GM21381 (cell line): ENCODE results near the gene PACSIN1.

Experiments used
- ATAC-seq: cut with Tn5 transposase; IDR thresholded peaks from one replicate; pipeline ENCODE4 v1.9.1; 2021; ENCODE audit warnings: mild to moderate bottlenecking, moderate library complexity; ENCODE audit not compliant: unreplicated experiment

PACSIN1 gene

DNA sequence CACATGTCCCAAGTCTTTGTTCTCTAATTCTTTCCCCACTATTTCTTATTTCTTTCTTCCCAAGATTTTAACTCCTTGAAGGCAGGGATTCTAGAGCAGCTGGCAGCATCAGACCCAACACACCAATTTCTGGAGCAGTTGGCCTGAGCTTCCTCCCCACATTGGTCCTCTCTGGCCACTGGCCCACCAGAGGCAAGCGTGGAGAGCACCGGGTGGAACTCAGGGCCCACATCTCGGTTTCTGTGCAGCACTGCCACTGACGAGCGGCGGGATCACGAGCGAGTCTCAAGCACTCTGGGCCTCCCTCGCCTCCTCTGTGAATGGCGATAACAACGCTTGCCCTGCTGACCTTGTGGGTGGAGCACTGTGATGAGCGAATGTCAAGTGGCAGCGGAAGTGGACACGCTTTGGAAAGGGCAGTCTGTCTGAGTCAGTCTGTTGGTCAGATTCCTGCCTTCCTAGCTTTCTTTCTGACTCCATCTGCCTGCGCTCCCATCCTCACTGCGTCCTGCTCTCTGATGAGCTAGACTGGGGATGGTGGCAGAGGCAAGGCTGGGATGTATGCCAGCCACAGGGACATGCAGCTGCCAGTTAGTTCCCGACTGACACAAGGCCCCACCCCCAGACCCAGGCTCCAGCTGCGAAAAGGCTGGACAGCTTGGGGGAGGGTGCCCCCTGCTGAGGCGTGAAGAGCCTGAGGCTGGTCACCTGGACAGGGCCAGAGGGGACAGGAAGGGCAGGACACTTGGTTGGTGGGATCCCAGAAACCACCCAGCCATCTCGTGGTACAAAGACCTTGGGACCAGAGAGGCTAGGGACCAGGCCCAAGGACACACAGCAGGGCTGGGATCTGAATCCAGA is 94.7 kb downstream of the PACSIN1 start:
- no peak for ATAC-seq

- no peak for ATAC-seq
These were observed 95.3 kb downstream of the PACSIN1 start for GRCh38 chr6:34561227-34561530.

- no peak for ATAC-seq
These were observed 96.5 kb downstream of the PACSIN1 start for GRCh38 chr6:34562350-34562749.

DNA sequence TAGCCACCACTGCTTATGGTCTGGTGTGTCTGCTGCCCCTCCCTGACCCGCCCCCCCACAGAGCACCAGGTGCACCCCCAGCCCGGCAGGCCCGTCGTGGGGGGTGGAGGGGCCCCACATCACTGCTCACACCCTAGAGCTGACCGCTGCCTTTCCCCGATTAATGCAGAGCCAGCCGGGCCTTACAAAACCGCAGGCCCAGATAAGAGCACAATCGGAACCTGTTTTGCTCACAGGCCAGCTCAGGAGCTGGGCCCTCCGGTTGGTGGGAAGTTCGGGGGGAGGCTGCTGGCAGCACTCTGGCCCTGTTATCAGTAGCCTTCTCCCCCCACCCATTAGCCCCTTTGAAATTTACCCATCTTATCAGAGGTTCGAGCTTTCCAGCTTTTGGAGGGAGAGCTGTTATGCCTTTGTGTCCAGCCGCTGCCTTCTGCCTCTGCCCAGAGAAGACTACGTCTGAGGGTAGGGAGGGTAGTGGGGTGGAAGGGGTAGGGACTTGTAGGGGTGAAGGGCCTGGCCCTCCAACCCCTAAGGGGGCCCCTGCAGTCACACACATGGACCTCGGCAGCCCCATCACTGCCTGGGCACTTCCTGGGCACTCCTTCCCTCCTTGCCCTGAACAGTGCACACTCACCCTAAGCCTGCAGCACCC is 97.1 kb downstream of the PACSIN1 start:
- ATAC-seq = no peak

DNA sequence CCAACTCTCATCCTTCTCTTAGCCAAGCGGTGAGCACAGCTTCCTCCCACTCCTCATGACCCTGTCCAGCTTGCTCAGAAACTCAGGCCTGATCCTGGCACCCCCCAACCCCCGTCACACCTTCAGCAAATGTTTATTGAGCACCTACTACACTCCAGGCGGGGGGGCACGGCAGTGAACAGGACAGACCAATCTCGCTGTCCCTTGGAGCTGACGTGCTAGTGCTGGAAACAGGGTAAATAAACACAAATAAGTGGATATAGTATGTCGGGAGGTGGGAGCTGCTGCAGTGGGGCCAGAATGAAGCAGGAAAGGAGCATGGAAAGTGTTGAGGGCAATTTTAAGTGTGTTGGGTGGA is 97.6 kb downstream of the PACSIN1 start:
- no peak for ATAC-seq

GRCh38 chr6:34564181-34564580 is 98.3 kb downstream of the PACSIN1 start:
- no peak for ATAC-seq

DNA sequence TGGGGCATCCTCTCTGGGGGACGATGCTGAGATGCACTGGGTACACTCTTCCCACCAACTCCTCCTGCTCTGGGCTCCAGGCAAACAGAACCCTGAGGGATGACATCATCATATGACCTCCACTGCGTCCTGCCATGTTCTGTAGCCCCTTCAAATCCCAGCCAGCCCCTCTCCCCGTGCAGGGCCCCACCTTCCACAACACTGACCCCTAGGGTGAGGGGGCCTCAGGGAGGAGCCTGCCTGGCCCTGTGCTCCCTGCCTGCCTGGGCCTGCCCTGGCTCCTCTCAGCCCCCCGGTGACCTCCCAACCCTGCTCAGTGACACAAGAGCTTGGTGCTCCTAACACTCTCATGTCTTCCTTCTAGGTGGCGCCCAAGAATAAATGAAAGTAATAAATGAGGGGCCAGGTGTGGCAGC is 99.9 kb downstream of the PACSIN1 start:
- no peak for ATAC-seq

- no peak for ATAC-seq
These were observed 101.1 kb downstream of the PACSIN1 start for GRCh38 chr6:34566830-34567546.

DNA sequence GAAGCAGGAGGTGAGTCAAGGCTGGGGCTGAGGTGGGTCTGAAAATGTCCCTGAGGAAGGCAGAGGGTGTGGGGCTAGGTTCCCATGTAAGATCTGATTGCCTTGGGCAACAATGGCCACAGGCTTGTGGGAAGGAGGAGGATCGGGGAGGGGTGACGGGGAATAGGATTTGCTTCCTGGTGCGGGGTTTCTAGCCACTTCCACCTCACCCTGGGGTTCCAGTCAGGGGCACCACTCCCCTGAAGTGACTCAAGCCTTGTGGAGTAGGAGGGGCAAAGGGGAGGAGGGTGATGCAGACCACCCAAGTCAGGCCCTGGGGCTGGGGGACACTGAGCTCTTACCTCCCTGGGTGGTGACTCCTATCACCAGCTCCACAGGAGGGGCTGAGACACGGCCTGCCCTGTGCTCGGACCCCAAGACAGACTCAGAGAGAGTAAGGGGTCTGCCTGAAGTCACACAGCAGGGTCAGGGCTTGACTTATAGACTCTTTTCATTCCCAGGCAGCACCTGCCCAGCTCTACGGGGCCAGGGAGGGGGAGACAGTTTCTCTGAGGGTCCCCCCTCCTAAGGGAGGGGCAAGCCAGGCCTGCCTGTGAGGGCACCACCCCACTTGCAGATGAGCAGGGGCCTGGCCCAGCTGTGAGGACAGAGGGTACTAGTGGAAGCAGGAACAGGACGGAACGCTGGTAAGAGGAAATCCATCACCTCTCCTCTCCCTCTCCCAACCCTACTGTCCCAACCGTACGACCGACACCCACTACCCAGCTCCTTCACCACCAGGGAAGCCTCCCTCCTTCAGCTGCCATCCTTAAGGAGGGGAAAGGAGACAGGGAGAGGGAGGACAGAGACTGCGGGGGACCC is 102.7 kb downstream of the PACSIN1 start:
- ATAC-seq = no peak

GRCh38 chr6:34569361-34569973 is 103.6 kb downstream of the PACSIN1 start:
- ATAC-seq = no peak

DNA sequence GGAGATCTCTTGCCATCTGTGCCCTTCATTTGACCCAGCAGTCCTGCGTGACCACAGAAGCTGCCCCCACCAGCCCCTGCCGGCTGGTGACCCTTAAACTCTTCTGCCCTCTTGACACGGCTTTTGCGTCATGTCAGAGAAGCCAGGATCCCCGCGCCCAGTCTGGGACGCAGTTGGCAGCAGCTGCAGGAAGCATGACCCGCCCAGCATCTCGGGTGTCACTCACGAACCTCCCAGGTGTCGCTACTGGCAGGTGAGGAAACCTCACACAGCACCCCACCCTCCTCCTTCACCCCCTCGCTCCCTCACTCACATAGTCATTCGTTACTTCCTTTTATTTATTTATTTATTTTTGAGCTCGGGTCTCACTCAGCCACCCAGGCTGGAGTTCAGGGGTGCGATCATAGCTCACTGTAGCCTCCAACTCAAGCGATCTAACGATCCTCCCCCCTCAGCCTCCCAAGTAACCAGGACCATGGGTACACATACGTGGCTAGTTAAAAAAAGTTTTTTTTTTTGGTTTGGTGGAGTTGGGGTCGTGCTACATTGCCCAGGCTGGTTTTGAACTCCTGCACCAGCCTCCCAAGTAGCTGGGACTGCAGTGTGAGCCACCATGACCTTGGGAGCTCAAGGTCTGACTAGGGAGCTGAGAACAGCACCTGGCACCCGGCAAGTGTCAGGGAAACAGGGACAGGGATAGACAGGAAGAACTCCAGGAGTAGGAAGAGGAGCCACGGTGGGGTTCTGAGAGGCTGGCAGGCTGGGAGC is 104.4 kb downstream of the PACSIN1 start:
- no peak for ATAC-seq

DNA sequence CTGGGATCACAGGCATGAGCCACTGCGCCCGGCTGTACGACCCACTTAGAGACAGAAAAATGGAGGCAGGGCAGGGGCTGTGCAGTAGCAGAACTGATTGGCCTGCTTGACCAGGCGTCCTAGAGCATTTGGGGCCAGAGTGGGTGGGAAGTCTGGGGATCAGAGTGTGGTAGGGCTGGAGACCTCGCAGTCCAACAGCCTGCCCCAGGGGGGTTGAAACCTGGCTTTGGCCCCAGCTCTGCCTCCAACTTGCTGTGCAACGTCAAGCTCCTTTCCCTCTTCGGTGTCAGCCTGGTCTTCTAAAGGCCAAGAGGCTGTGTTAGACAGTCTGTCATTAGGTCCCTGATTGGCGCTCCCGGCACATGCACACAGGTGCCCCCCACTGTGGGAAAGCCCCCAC is 105.5 kb downstream of the PACSIN1 start:
- no peak for ATAC-seq

DNA sequence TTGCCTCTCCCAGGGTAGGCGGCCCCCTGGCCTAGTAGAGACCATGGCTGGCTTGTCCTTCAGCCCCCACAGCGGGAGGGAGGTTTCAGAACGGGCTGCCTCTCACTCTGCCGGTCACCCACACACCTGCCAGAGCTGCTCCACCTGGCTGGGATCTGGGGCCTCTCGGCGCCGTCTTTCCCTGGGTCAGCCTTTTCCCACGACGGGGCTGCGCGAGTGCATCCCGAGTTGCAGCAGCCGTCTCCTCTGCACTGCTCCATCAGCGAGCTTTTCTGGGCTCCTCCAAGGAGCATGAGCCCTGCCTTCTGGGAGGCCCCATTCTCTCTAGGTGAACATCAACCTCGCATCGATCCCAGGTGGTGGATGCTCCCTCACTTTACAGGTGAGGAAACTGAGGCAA is 106.1 kb downstream of the PACSIN1 start:
- no peak for ATAC-seq

DNA sequence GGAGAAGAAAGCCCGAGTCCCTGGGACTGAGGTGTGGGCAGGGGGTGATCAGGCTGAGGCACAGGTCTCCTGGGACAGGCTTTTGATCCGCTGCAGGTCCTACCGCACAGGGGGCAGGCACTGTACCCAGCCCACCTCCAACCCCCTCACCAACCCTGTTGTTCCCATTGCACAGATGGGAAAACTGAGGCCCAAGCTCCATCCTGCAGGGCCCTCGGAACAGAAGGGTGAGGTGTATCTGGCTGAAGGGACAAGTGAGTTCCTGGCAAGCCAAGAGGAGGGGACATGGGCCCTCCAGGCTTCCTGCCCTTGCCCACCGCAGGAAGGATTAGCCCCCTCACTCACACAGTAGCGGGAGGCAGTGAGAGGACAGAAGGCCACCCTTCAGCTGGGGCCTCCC is 106.7 kb downstream of the PACSIN1 start:
- ATAC-seq = no peak

DNA sequence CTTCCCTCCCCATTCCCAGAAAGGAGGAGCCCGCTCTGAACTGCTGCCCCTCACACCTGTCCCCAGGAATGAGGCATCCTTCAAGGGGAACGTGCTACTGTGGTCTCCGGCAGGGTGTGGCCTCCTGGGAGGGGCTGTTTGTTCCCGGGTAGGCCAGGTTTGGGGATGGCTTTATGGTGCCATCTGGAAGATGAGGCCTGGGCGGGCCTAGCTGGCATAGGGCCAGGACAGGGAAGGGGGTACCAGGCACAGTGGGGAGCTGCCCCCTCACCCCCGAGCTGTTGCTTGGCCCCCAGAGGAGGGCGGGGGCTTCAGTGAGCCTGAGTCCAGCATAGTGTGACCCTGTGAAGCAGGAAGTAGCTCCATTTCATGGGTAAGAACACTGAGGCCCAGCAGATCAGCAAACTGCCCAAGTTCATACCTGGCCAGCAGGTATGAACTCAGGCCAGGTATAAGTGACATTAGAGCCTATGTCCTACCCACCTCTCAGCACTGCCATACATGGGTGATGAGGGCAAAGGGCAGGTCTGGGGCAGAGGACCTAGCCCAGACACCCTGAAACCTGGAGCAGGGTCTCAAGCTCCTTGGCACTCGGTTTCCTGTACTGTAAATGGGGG is 107.8 kb downstream of the PACSIN1 start:
- no peak for ATAC-seq

GRCh38 chr6:34574647-34575293 is 108.9 kb downstream of the PACSIN1 start:
- ATAC-seq = no peak

- no peak for ATAC-seq
These were observed 109.5 kb downstream of the PACSIN1 start for GRCh38 chr6:34575326-34575725.

- no peak for ATAC-seq
These were observed 110.5 kb downstream of the PACSIN1 start for GRCh38 chr6:34576286-34576955.
